Spleen (tissue), 11 donors: ENCODE results near the gene TBCD. TPM values are rescaled to one million over a fixed set of nuclear protein-coding genes. Genes with fewer than 3 reads are reported as not detected.
"Not testable (repeated sequence)": the region's sequence is repeated elsewhere in the genome, so short reads cannot be mapped to it uniquely, and the experiment has no call there.

Source experiments
- DNase-seq: peaks from one replicate; pipeline ENCODE4 v3.0.0-alpha.2; 2020
- H3K27ac ChIP-seq, 8 donors: fragments of 200-600 bp; sonication (generic) in 7 of 8; 1 replicate in 4 of 8; 2 replicates in 4 of 8; pipeline versions ENCODE4 v1.5.0 to v1.8.0; 2016 to 2021; ENCODE audit warnings: inconsistent platforms in 4 of 8, mild to moderate bottlenecking in 4 of 8, moderate library complexity in 1 of 8
- H3K27me3 ChIP-seq, 7 donors: fragments of 200-600 bp; sonication (generic) in 6 of 7; replicated peaks in 1 of 7; 1 replicate in 4 of 7; 2 replicates in 3 of 7; pipeline versions ENCODE4 v1.5.0 to v1.8.0; 2016 to 2021; ENCODE audit warnings: inconsistent platforms in 3 of 7, mild to moderate bottlenecking in 1 of 7
- H3K36me3 ChIP-seq, 6 donors: fragments of 200-600 bp; sonication (generic) in 5 of 6; 1 replicate in 4 of 6; 2 replicates in 2 of 6; pipeline versions ENCODE4 v1.5.0 to v1.8.0; 2016 to 2021; ENCODE audit warnings: inconsistent platforms in 2 of 6
- H3K4me1 ChIP-seq, 6 donors: fragments of 200-600 bp; sonication (generic) in 5 of 6; 1 replicate in 3 of 6; 2 replicates in 3 of 6; pipeline versions ENCODE4 v1.5.0 to v1.8.0; 2016 to 2021; ENCODE audit warnings: inconsistent platforms in 3 of 6
- H3K4me3 ChIP-seq, 8 donors: fragments of 200-600 bp; sonication (generic) in 7 of 8; 1 replicate in 4 of 8; 2 replicates in 4 of 8; pipeline versions ENCODE4 v1.5.0 to v1.8.0; 2016 to 2021; ENCODE audit warnings: inconsistent platforms in 4 of 8, mild to moderate bottlenecking in 4 of 8, moderate library complexity in 2 of 8
- H3K9me3 ChIP-seq, 8 donors: fragments of 200-600 bp; sonication (generic) in 7 of 8; 1 replicate in 4 of 8; 2 replicates in 4 of 8; pipeline versions ENCODE4 v1.5.0 to v1.8.0; 2016 to 2021; ENCODE audit warnings: inconsistent platforms in 4 of 8
- CTCF ChIP-seq, 11 experiments: fragments of 200-600 bp in 7 of 11; fragments of 450-650 bp in 4 of 11; sonication (generic) in 4 of 11; IDR thresholded peaks in 8 of 11; conservative IDR thresholded peaks in 3 of 11; 1 replicate in 7 of 11; 2 replicates in 4 of 11; pipeline versions ENCODE4 v1.4.0 to v1.8.0; 2016 to 2021; ENCODE audit warnings: antibody characterized with exemption in 11 of 11, inconsistent platforms in 4 of 11, mild to moderate bottlenecking in 1 of 11
- POLR2A ChIP-seq, 3 donors: fragments of 450-650 bp; IDR thresholded peaks; one replicate each; pipeline ENCODE4 v1.5.1; 2017; ENCODE audit warnings: antibody characterized with exemption in 3 of 3, mild to moderate bottlenecking in 1 of 3
- POLR2AphosphoS5 ChIP-seq, 3 donors: sonication (generic); formaldehyde crosslinking; IDR thresholded peaks; one replicate each; pipeline ENCODE4 v1.5.1; 2017; ENCODE audit warnings: antibody characterized with exemption in 3 of 3
- WGBS, 5 donors: extraction: QIAGEN DNeasy Blood & Tissue Kit in 3 of 5; methylation state at CpG; one replicate each; pipeline versions ENCODE4 v1.1.5 to v1.1.7; 2013 to 2018; 5-methylcytosine and 5-hydroxymethylcytosine counted together
- intact Hi-C: fragments of 100-400 bp; cut with DNase I; formaldehyde crosslinking; loops from one replicate; pipeline ENCODE4 v1.15.0; 2023; ENCODE audit warnings: low total_unique reads
- polyA plus RNA-seq, 3 donors: library from polyadenylated mRNA; stranded (reverse); fragments of 200-250 nt; gene quantifications; one replicate each; pipeline ENCODE4 v1.2.1, GENCODE V29; 2013
- total RNA-seq, 7 donors: library from RNA; depleted of rRNA in 3 of 7; stranded (reverse); fragments of >200 nt in 3 of 7; fragmentation: NEBNext Ultra II Directional in 4 of 7; extraction: Animal tissue kit (Norgen Biotek cat#: 25700) in 4 of 7; gene quantifications; one replicate each; pipeline versions ENCODE4 v1.1.0 to v1.2.1, GENCODE V29; 2016 to 2021
- donor health status: healthy with polysubstance abuse.
- donor health status: DM: no; HTN: no; CAD: no; lungs with moderate emphysema.
- donor health status: DM: no; HTN: no; CAD: no.
- donor health status: Bipolar disorder and iron deficiency.
- donor health status: healthy.
- donor health status: DM: no; HTN: no; CAD: no.
- donor health status: DM: yes; HTN: yes; CAD: no.

TBCD gene
- total and polyA plus RNA-seq, 10 donors: 55.6 to 207 (median 108) TPM

GRCh38 chr17:82964851-82965341, 213.0 kb downstream of the TBCD start:
- Histone ChIP-seq H3K4me1 (peaks cover 7 to 27% (median 15%) of the 10 kb centered on the region in 6 donors), H3K36me3 (peaks cover 0 to 20% (median 0%) of the 10 kb centered on the region in 6 donors), H3K27ac (no peak overlapping the region), H3K9me3 (no peaks in the 10 kb centered on the region), H3K4me3 (no peak overlapping the region), H3K27me3 (no peaks in the 10 kb centered on the region)
- intact Hi-C loops: no loop called here
- TF ChIP-seq POLR2AphosphoS5 (IDR thresholded peaks at IDR 0.05): no peak
- no peak for TF ChIP-seq CTCF (IDR thresholded peaks at IDR 0.05 in 8 of 11, conservative IDR thresholded peaks at IDR 0.05 in 3 of 11)
- no peak for TF ChIP-seq POLR2A (IDR thresholded peaks at IDR 0.05)
- WGBS, 5 donors: 64 to 95% (median 82%) methylated on average over 4 to 25 of the region's 25 CpGs
- peak; percentile 62 for DNase-seq

- Histone ChIP-seq H3K36me3 (peaks cover 0 to 15% (median 0%) of the 10 kb centered on the region in 6 donors), H3K9me3 (no peaks in the 10 kb centered on the region), H3K27ac (no peak overlapping the region), H3K27me3 (no peaks in the 10 kb centered on the region), H3K4me1 (peaks cover 7 to 27% (median 16%) of the 10 kb centered on the region in 6 donors), H3K4me3 (no peak overlapping the region)
- 90 to 99% (median 94%) methylated on average over 13 of the region's 13 CpGs for WGBS, 5 donors
- intact Hi-C loops: no loop called here
- no peak for DNase-seq
- TF ChIP-seq POLR2A (IDR thresholded peaks at IDR 0.05) (no peak), POLR2AphosphoS5 (IDR thresholded peaks at IDR 0.05) (no peak), CTCF (IDR thresholded peaks at IDR 0.05 in 8 of 11, conservative IDR thresholded peaks at IDR 0.05 in 3 of 11) (no peak)
Observed at GRCh38 chr17:82965371-82965770, 213.5 kb downstream of the TBCD start.

GRCh38 chr17:82966415-82966814, 214.6 kb downstream of the TBCD start:
- no peaks in the 10 kb centered on the region for H3K9me3 ChIP-seq
- H3K36me3 ChIP-seq: peaks cover 0 to 6% (median 0%) of the 10 kb centered on the region in 6 donors
- WGBS, 5 donors: 85 to 92% (median 90%) methylated on average over 7 of the region's 7 CpGs
- no peak overlapping the region for H3K4me3 ChIP-seq
- H3K4me1 ChIP-seq: peaks cover 7 to 27% (median 16%) of the 10 kb centered on the region in 6 donors
- DNase-seq: peak; percentile 32
- H3K27me3 ChIP-seq: no peaks in the 10 kb centered on the region
- intact Hi-C loops: no loop called here
- no peak overlapping the region for H3K27ac ChIP-seq
- TF ChIP-seq POLR2AphosphoS5 (IDR thresholded peaks at IDR 0.05): no peak

- no peak overlapping the region for H3K4me3 ChIP-seq
- H3K4me1 ChIP-seq: peaks cover 7 to 26% (median 16%) of the 10 kb centered on the region in 6 donors
- H3K27me3 ChIP-seq: no peaks in the 10 kb centered on the region
- DNase-seq: no peak
- intact Hi-C loops: no loop called here
- TF ChIP-seq CTCF (IDR thresholded peaks at IDR 0.05 in 8 of 11, conservative IDR thresholded peaks at IDR 0.05 in 3 of 11): no peak
- TF ChIP-seq POLR2AphosphoS5 (IDR thresholded peaks at IDR 0.05): no peak
- no peak for TF ChIP-seq POLR2A (IDR thresholded peaks at IDR 0.05)
- peaks cover 0 to 6% (median 0%) of the 10 kb centered on the region in 6 donors for H3K36me3 ChIP-seq
- H3K27ac ChIP-seq: no peak overlapping the region
- WGBS, 5 donors: 80 to 88% (median 85%) methylated on average over 15 to 18 of the region's 18 CpGs
- no peaks in the 10 kb centered on the region for H3K9me3 ChIP-seq
Observed at GRCh38 chr17:82967268-82968032, 215.6 kb downstream of the TBCD start.

GRCh38 chr17:82968033-82968841, 216.4 kb downstream of the TBCD start:
- H3K9me3 ChIP-seq, DNase-seq, H3K36me3 ChIP-seq, H3K27me3 ChIP-seq, H3K4me3 ChIP-seq, intact Hi-C loops: not testable (repeated sequence)
- H3K27ac ChIP-seq: peak overlapping the region in 1 of 8 donors; percentile 4
- WGBS, 5 donors: 71 to 78% (median 75%) methylated on average over 29 to 33 of the region's 33 CpGs
- peaks cover 5 to 18% (median 10%) of the 10 kb centered on the region in 6 donors for H3K4me1 ChIP-seq
